ENCODE results near the gene TIMP3.
"Not testable (repeated sequence)": the region's sequence is repeated elsewhere in the genome, so short reads cannot be mapped to it uniquely, and the experiment has no call there.

The TIMP3 gene

DNA sequence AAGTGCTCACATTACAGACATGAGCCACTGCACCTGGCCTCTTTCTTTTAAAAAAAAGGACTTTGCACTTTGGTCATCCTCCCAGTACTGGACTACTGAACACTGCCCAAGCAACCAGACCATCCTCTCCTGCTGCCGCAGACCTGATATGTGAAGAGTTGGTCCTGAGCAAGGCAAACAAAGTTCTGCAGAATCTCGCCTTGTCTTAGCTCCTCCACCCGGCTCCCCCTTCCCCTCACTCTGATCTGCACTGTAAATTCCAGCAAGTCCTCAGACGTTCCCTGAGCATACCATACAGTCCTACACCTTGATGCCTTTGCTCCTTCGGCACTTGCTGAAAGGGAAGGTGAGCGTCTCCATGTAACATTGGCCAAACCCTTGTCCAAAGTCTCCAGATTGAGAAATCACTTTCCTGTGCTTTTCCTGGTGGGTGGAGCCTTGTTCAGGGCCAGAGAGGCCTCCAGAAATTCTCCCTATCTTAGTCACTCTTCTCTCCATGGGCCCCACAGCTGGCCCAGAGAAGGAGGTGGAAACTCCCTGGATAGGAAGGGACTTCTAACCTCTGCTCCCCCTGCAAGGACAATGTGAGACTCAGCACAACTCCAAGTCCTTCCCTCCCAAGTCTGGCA, 47.0 kb upstream of the TIMP3 start:
- Histone ChIP-seq H2BK15ac (ENCODE audit: low read depth, poor library complexity, severe bottlenecking) (peak overlapping the region; percentile 88), H3K4me2 (ENCODE audit: low read length, poor library complexity, severe bottlenecking) (no peak overlapping the region), H4K8ac (ENCODE audit: low read length) (peak overlapping the region; percentile 66), H3K18ac (ENCODE audit: low read depth in 1 of 2, low read length in 2 of 2) (peak overlapping the region; percentile 64 to 84), H3K27ac (ENCODE audit: low read length, poor library complexity, severe bottlenecking) (no peak overlapping the region), H3K14ac (ENCODE audit: low read length in 2 of 2) (peak overlapping the region in 1 of 2 experiments; percentile 61), H2BK12ac (ENCODE audit: low read length in 2 of 2) (peak overlapping the region; percentile 75 to 79), H4K91ac (ENCODE audit: low read length) (peak overlapping the region; percentile 76), H3K27me3 (ENCODE audit: control insufficient read depth in 1 of 2, insufficient read depth in 1 of 2, low read length in 2 of 2) (no peaks in the 10 kb centered on the region), H3K4me1 (ENCODE audit: control insufficient read depth, insufficient read depth, low read depth, low read length) (peaks cover 2% of the 10 kb centered on the region), H3K9ac (ENCODE audit: low read length) (no peak overlapping the region), H2AK5ac (ENCODE audit: low read length, severe bottlenecking) (no peak overlapping the region), H3K4ac (ENCODE audit: low read depth in 1 of 2, low read length in 2 of 2) (peak overlapping the region in 1 of 2 experiments; percentile 84), H3K4me3 (ENCODE audit: insufficient read depth in 1 of 2, low read depth in 1 of 2, low read length in 2 of 2) (no peak overlapping the region), H3K9me3 (ENCODE audit: control insufficient read depth, low read length) (no peaks in the 10 kb centered on the region), H2AFZ (ENCODE audit: low read depth, low read length) (no peak overlapping the region), H2BK120ac (ENCODE audit: low read depth, low read length) (peak overlapping the region; percentile 82), H3K23ac (ENCODE audit: low read length in 2 of 2) (no peak overlapping the region), H3K79me1 (replicated peaks; ENCODE audit: low read length, poor library complexity, severe bottlenecking) (no peaks in the 10 kb centered on the region), H3K36me3 (ENCODE audit: control insufficient read depth in 1 of 2, insufficient read depth in 2 of 2, low read depth in 1 of 2, low read length in 2 of 2) (no peaks in the 10 kb centered on the region), H2BK5ac (ENCODE audit: low read depth, low read length, poor library complexity, severe bottlenecking) (no peak overlapping the region)
- 71% methylated on average over 6 of the region's 6 CpGs for WGBS
- DNase-seq = peak; percentile 84

DNA sequence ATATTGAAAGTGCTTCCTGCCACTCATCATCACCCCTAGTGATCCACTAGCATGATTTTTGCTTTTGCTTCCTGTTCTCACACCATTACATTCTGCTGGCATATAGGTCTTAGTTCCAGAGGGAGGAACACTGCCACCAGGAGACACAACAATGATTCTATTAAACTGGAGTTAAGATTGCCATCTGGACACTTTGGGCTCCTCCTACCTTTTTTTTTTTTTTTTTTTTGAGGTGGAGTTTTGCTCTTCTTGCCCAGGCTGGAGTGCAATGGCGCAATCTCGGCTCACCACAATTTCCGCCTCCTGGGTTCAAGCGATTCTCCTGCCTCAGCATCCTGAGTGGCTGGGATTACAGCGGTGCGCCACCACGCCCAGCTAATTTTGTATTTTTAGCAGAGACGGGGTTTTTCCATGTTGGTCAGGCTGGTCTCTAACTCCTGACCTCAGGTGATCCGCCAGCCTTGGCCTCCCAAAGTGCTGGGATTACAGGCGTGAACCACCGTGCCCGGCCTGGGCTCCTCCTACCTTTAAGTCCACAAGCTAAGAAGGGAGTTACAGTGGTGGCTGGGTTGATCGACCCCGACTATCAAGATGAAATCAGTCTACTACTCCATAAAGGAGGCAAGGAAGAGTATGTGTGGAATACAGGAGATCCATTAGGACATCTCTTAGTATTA, 44.3 kb upstream of the TIMP3 start:
- H4K8ac ChIP-seq (ENCODE audit: low read length); H4K91ac ChIP-seq (ENCODE audit: low read length); H3K9me3 ChIP-seq (ENCODE audit: control insufficient read depth, low read length); H2BK15ac ChIP-seq (ENCODE audit: low read depth, poor library complexity, severe bottlenecking); H3K4me1 ChIP-seq (ENCODE audit: control insufficient read depth, insufficient read depth, low read depth, low read length); H3K18ac ChIP-seq (ENCODE audit: low read depth in 1 of 2, low read length in 2 of 2); H3K23ac ChIP-seq (ENCODE audit: low read length in 2 of 2); DNase-seq; H2BK120ac ChIP-seq (ENCODE audit: low read depth, low read length); H3K4ac ChIP-seq (ENCODE audit: low read depth in 1 of 2, low read length in 2 of 2); H3K27ac ChIP-seq (ENCODE audit: low read length, poor library complexity, severe bottlenecking); H3K4me2 ChIP-seq (ENCODE audit: low read length, poor library complexity, severe bottlenecking); H3K36me3 ChIP-seq (ENCODE audit: control insufficient read depth in 1 of 2, insufficient read depth in 2 of 2, low read depth in 1 of 2, low read length in 2 of 2); H3K9ac ChIP-seq (ENCODE audit: low read length); H3K14ac ChIP-seq (ENCODE audit: low read length in 2 of 2); H3K4me3 ChIP-seq (ENCODE audit: insufficient read depth in 1 of 2, low read depth in 1 of 2, low read length in 2 of 2); H2BK12ac ChIP-seq (ENCODE audit: low read length in 2 of 2); H3K79me1 ChIP-seq (replicated peaks; ENCODE audit: low read length, poor library complexity, severe bottlenecking); H2AFZ ChIP-seq (ENCODE audit: low read depth, low read length); H2BK5ac ChIP-seq (ENCODE audit: low read depth, low read length, poor library complexity, severe bottlenecking); H2AK5ac ChIP-seq (ENCODE audit: low read length, severe bottlenecking); H3K27me3 ChIP-seq (ENCODE audit: control insufficient read depth in 1 of 2, insufficient read depth in 1 of 2, low read length in 2 of 2): not testable (repeated sequence)
- WGBS = 92% methylated on average over 10 of the region's 14 CpGs

DNA sequence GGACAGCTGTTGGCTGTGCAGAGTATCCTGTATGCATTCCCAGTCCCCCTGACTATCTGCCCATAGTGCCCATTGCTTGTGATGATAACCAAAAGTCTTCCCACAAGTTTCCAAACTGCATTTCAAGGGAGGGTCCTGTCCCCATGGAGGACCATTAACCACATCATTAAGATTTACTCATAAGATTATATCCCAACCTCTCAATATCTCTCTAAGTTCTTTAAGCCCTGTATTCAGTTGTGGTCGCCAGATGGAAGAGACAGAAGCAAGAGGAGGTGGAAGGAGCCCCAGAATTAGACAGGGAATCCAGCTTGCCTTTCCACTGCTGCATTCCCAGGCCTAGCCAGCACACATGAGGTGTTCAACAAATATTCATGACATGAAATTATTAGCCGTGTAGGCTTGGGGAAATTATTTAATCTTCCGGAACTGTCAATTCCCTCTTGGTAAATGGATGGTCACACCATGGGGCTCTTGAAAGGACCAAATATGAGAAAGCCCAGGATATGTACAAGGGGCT, 42.6 kb upstream of the TIMP3 start:
- Histone ChIP-seq H3K4me2 (ENCODE audit: low read length, poor library complexity, severe bottlenecking) (no peak overlapping the region), H3K9ac (ENCODE audit: low read length) (no peak overlapping the region), H2AK5ac (ENCODE audit: low read length, severe bottlenecking) (no peak overlapping the region), H3K4ac (ENCODE audit: low read depth in 1 of 2, low read length in 2 of 2) (no peak overlapping the region), H4K8ac (ENCODE audit: low read length) (no peak overlapping the region), H3K27me3 (ENCODE audit: control insufficient read depth in 1 of 2, insufficient read depth in 1 of 2, low read length in 2 of 2) (no peaks in the 10 kb centered on the region), H3K36me3 (ENCODE audit: control insufficient read depth in 1 of 2, insufficient read depth in 2 of 2, low read depth in 1 of 2, low read length in 2 of 2) (no peaks in the 10 kb centered on the region), H2BK12ac (ENCODE audit: low read length in 2 of 2) (peak overlapping the region; percentile 29 to 66), H3K9me3 (ENCODE audit: control insufficient read depth, low read length) (no peaks in the 10 kb centered on the region), H3K14ac (ENCODE audit: low read length in 2 of 2) (no peak overlapping the region), H2BK15ac (ENCODE audit: low read depth, poor library complexity, severe bottlenecking) (no peak overlapping the region), H2AFZ (ENCODE audit: low read depth, low read length) (no peak overlapping the region), H3K23ac (ENCODE audit: low read length in 2 of 2) (no peak overlapping the region), H3K18ac (ENCODE audit: low read depth in 1 of 2, low read length in 2 of 2) (peak overlapping the region in 1 of 2 experiments; percentile 75), H2BK5ac (ENCODE audit: low read depth, low read length, poor library complexity, severe bottlenecking) (no peak overlapping the region), H3K79me1 (replicated peaks; ENCODE audit: low read length, poor library complexity, severe bottlenecking) (no peaks in the 10 kb centered on the region), H3K4me1 (ENCODE audit: control insufficient read depth, insufficient read depth, low read depth, low read length) (peaks cover 3% of the 10 kb centered on the region), H3K27ac (ENCODE audit: low read length, poor library complexity, severe bottlenecking) (no peak overlapping the region), H3K4me3 (ENCODE audit: insufficient read depth in 1 of 2, low read depth in 1 of 2, low read length in 2 of 2) (no peak overlapping the region), H2BK120ac (ENCODE audit: low read depth, low read length) (peak overlapping the region; percentile 73), H4K91ac (ENCODE audit: low read length) (no peak overlapping the region)
- no peak for DNase-seq
- 70% methylated on average over 3 of the region's 3 CpGs for WGBS

DNA sequence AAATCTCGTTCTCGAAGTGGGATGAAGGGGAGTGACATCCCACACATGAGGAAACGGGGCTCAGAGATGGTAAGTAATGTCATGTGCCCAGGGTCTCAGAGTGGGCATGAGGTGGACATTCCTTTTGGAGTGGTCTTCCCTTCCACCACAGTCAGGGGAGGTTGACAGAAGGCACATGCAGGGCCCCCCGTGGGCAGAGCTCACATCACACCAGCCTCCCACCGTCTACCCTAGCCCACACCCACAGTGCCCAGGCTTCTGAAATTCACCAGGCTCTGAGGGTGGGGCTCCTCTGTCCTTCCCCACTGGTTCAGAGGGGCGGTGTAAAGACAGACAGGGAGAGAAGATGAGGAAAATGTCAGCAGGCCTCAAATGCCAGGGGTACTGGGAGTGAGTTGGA, 41.1 kb upstream of the TIMP3 start:
- Histone ChIP-seq H3K23ac (ENCODE audit: low read length in 2 of 2) (no peak overlapping the region), H3K14ac (ENCODE audit: low read length in 2 of 2) (no peak overlapping the region), H3K36me3 (ENCODE audit: control insufficient read depth in 1 of 2, insufficient read depth in 2 of 2, low read depth in 1 of 2, low read length in 2 of 2) (no peaks in the 10 kb centered on the region), H2BK120ac (ENCODE audit: low read depth, low read length) (peak overlapping the region; percentile 95), H2BK5ac (ENCODE audit: low read depth, low read length, poor library complexity, severe bottlenecking) (no peak overlapping the region), H3K27ac (ENCODE audit: low read length, poor library complexity, severe bottlenecking) (no peak overlapping the region), H2BK12ac (ENCODE audit: low read length in 2 of 2) (peak overlapping the region; percentile 96 to 100), H3K4me3 (ENCODE audit: insufficient read depth in 1 of 2, low read depth in 1 of 2, low read length in 2 of 2) (no peak overlapping the region), H2AFZ (ENCODE audit: low read depth, low read length) (no peak overlapping the region), H4K91ac (ENCODE audit: low read length) (peak overlapping the region; percentile 64), H2AK5ac (ENCODE audit: low read length, severe bottlenecking) (no peak overlapping the region), H3K4ac (ENCODE audit: low read depth in 1 of 2, low read length in 2 of 2) (peak overlapping the region; percentile 91 to 95), H3K27me3 (ENCODE audit: control insufficient read depth in 1 of 2, insufficient read depth in 1 of 2, low read length in 2 of 2) (no peaks in the 10 kb centered on the region), H2BK15ac (ENCODE audit: low read depth, poor library complexity, severe bottlenecking) (peak overlapping the region; percentile 60), H4K8ac (ENCODE audit: low read length) (peak overlapping the region; percentile 92), H3K18ac (ENCODE audit: low read depth in 1 of 2, low read length in 2 of 2) (peak overlapping the region in 1 of 2 experiments; percentile 95), H3K4me1 (ENCODE audit: control insufficient read depth, insufficient read depth, low read depth, low read length) (peaks cover 3% of the 10 kb centered on the region), H3K79me1 (replicated peaks; ENCODE audit: low read length, poor library complexity, severe bottlenecking) (no peaks in the 10 kb centered on the region), H3K9ac (ENCODE audit: low read length) (no peak overlapping the region), H3K9me3 (ENCODE audit: control insufficient read depth, low read length) (no peaks in the 10 kb centered on the region), H3K4me2 (ENCODE audit: low read length, poor library complexity, severe bottlenecking) (no peak overlapping the region)
- 79% methylated on average over 4 of the region's 6 CpGs for WGBS
- DNase-seq = no peak
